PFSK-1 (cell line): ENCODE results near the gene AP4B1.

Source experiments
- POLR2AphosphoS5 ChIP-seq: IDR thresholded peaks from 2 replicates; pipeline ENCODE4 v1.6.1; 2012; ENCODE audit warnings: low read depth, mild to moderate bottlenecking, control low read depth, low read length, moderate library complexity
- SIN3A ChIP-seq: IDR thresholded peaks from 2 replicates; pipeline ENCODE4 v1.6.1; 2012; ENCODE audit warnings: mild to moderate bottlenecking, low read length, moderate library complexity, borderline replicate concordance; ENCODE audit not compliant: insufficient read depth

GRCh38 chr1:113890816-113891215 is 13.8 kb downstream of the AP4B1 start:
- TF ChIP-seq POLR2AphosphoS5 (no peak), SIN3A (no peak)
